GM04504 (cell line): ENCODE measurements around the gene VANGL2.

Experiments
- DNase-seq: peaks from one replicate; pipeline ENCODE4 v3.0.0-alpha.2; 2012; ENCODE audit warnings: low read depth

VANGL2 gene

GRCh38 chr1:160428053-160428452 lies 27.7 kb downstream of the VANGL2 start:
- no peak for DNase-seq

- peak; percentile 14 for DNase-seq
Observed at GRCh38 chr1:160428655-160429054, 28.3 kb downstream of the VANGL2 start.

GRCh38 chr1:160429125-160429561 lies 28.8 kb downstream of the VANGL2 start:
- DNase-seq: no peak

- DNase-seq: no peak
Observed at GRCh38 chr1:160429702-160430535, 29.6 kb downstream of the VANGL2 start.

- no peak for DNase-seq
Observed at GRCh38 chr1:160431006-160431405, 30.6 kb downstream of the VANGL2 start.

GRCh38 chr1:160431571-160431970 lies 31.2 kb downstream of the VANGL2 start:
- no peak for DNase-seq

- no peak for DNase-seq
Observed at GRCh38 chr1:160432371-160432786, 32.0 kb downstream of the VANGL2 start.

- DNase-seq: no peak
Observed at GRCh38 chr1:160436966-160437365, 36.6 kb downstream of the VANGL2 start.

- DNase-seq: no peak
Observed at GRCh38 chr1:160437432-160438316, 37.3 kb downstream of the VANGL2 start.

- no peak for DNase-seq
Observed at GRCh38 chr1:160438317-160438918, 38.1 kb downstream of the VANGL2 start.

GRCh38 chr1:160438935-160439334 lies 38.6 kb downstream of the VANGL2 start:
- no peak for DNase-seq

- no peak for DNase-seq
Observed at GRCh38 chr1:160439718-160440117, 39.4 kb downstream of the VANGL2 start.

- DNase-seq: no peak
Observed at GRCh38 chr1:160446945-160447600, 46.7 kb downstream of the VANGL2 start.

- DNase-seq: no peak
Observed at GRCh38 chr1:160449494-160449893, 49.1 kb downstream of the VANGL2 start.

GRCh38 chr1:160451119-160451858 lies 50.9 kb downstream of the VANGL2 start:
- DNase-seq: no peak

- DNase-seq: no peak
Observed at GRCh38 chr1:160451859-160452232, 51.5 kb downstream of the VANGL2 start.

GRCh38 chr1:160453443-160453842 lies 53.1 kb downstream of the VANGL2 start:
- DNase-seq: no peak

- no peak for DNase-seq
Observed at GRCh38 chr1:160454371-160455152, 54.2 kb downstream of the VANGL2 start.

- DNase-seq: no peak
Observed at GRCh38 chr1:160455153-160455517, 54.8 kb downstream of the VANGL2 start.

- no peak for DNase-seq
Observed at GRCh38 chr1:160459056-160459455, 58.7 kb downstream of the VANGL2 start.

- DNase-seq: no peak
Observed at GRCh38 chr1:160459687-160460086, 59.3 kb downstream of the VANGL2 start.
